ES-I3 (cell line): ENCODE measurements around the gene CMIP.

ENCODE experiments used
- H3K36me3 ChIP-seq: 2 replicates; pipeline ENCODE4 v1.6.1; 2013; ENCODE audit warnings: mild to moderate bottlenecking, low read length, control low read depth, moderate library complexity; ENCODE audit not compliant: insufficient read depth
- H3K4me1 ChIP-seq: 2 replicates; pipeline ENCODE4 v1.6.1; 2013; ENCODE audit warnings: mild to moderate bottlenecking, control low read depth, low read length; ENCODE audit not compliant: insufficient read depth
- H3K9ac ChIP-seq: 2 replicates; pipeline ENCODE4 v1.6.1; 2013; ENCODE audit warnings: low read depth, mild to moderate bottlenecking, low read length, moderate library complexity
- H3K9me3 ChIP-seq: 2 replicates; pipeline ENCODE4 v1.6.1; 2013; ENCODE audit warnings: mild to moderate bottlenecking, low read length, moderate library complexity; ENCODE audit not compliant: control insufficient read depth, insufficient read depth

Gene CMIP

DNA sequence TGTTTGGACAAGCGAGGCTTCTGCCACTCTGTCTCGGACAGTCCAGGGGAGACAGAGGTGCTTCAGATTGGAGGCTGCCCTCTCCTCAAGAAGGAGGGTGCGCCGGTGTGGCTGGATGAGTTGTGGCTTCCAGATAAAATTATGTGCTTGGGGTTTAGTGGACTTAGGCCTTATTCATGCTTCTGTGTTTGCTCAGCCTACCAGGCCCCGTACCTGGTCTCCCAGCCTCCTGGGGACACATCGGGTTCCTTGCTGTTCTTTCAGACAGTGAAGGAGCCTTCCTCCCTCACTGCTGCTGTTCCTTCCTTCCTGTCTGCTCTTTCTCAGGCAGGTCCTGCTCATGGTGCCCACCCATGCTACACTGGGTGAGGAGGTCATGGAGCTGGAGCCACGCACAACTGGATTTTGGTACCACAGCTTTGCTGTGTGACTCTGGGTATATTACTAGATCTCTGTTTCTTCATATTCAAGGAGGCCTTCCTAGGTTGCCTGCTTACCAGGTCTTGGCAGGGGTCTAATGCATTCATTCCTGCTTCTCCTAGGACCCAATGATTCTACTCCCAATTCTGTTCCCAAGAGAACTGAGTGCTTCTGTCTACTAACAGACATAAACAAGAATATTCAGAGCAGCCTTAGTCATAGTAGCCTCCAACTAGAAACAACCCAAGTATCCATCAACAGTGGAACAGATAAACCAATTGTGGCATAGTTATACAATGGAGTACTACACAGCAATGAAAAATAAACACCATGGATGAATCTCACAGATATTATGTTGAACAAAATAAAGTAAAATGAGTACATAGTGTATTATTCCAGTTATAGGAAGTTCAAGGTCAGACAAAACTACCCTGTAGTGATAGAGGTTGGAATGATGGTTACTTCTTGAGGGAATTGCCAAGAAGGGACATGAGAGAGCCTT lies 121.7 kb downstream of the CMIP start:
- no peak overlapping the region for H3K9ac ChIP-seq
- no peaks in the 10 kb centered on the region for H3K36me3 ChIP-seq
- H3K4me1 ChIP-seq = peaks cover 20% of the 10 kb centered on the region
- H3K9me3 ChIP-seq = no peaks in the 10 kb centered on the region

DNA sequence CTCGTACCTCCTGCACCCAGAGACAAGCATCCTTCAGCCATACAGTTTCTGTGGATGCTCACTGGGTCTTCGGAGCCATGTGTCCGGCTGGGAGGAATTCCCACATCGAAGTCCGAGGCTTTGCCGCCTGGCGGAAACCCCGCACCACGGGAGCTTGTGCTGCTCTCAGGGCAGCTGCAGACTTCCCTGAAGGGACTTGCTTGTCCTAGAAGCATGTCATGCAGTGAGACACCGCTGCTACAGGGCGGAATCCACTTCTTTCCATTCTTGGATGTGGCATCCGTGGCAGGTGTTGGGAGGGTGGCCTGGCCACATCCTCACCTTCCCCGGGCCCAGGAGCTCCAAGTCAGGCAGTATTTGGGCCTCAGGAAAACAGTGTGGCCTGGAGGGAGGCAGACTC lies 122.5 kb downstream of the CMIP start:
- peaks cover 20% of the 10 kb centered on the region for H3K4me1 ChIP-seq
- no peak overlapping the region for H3K9ac ChIP-seq
- no peaks in the 10 kb centered on the region for H3K36me3 ChIP-seq
- H3K9me3 ChIP-seq = no peaks in the 10 kb centered on the region

DNA sequence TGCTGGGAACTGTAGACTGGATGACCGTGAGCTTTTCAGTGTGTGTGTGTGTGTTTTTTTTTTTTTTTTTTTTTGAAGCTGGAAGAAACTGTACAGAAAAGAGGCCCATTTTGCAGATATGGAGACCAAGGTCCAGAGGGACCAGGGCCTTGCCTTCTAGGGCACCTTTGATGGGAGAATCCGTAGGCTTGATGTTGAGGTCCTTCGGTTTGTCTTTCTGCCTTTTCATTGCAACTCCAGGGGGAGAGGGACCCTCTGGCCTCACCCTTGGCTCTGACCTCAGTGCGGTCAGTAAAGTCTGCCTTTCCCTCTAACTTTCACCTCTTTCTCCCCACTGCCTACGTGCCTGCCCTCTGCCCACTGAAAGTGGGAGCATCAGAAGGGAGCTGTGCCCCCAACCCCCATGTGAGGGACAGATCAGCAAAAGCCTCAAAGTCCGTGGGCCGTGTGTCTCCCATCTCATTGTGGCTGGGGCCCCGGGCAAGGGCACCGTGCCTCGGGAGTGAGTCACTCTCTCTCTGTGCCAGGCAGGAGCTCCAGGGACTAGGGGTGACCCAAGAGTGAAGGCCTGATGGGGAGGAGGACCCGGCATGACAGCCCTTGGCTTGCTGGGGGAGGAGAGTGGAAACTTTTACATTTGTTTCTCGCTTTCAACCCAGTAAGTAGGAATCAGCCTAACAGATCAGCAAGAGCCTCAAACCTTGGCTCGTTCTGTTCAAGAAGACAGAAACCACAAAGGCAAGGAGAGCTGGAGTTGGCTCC lies 123.6 kb downstream of the CMIP start:
- Histone ChIP-seq H3K9ac (no peak overlapping the region), H3K9me3 (no peaks in the 10 kb centered on the region), H3K36me3 (no peaks in the 10 kb centered on the region), H3K4me1 (peaks cover 20% of the 10 kb centered on the region)

DNA sequence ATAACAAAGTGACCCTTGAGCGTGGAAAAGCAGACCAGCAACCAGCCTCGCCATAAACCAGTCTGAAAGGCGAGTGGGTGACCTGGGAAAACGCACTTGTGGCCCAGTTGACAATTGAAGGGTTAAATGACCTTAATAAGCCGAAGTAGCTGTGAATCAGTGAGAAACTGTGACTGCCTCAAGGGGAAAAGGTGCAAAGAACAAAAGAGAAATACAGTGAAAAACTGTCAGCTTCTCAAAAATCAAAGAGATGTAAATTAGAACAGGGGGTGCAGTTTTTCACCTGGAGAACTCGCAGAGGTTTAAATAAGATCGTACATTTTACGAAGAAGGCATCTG lies 124.1 kb downstream of the CMIP start:
- Histone ChIP-seq H3K9ac (no peak overlapping the region), H3K4me1 (peaks cover 20% of the 10 kb centered on the region)

DNA sequence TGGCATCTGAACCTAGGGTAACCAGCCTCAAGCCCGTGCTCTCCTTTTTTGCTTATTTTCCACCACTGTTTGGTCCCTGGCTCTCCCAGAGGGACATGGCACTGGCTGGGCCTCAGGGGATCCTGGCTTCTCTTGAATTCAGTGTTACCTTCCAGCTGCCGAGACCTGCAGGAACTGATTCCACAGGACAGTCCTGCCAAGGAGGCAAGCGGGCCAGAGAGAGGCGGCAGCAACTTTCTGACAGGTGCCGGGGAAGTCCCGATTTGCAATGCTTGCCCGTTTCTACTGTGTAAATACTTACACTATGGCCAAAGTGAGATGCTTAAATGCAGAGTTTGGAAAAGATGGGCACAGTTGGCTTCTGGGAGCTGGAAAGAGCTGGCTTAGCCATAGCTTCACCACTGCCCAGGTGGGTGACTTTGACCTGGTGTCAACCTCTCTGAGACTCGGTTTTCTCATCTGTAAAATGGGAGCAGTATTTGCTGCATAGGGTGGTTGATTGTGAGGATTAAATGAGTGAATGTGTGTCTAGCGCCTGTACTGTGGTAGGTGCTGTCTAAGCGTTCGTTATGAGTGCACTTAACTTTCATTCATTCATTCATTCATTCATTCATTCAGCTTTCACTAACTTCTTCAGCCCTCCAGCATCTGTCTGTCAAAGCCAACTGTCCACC lies 124.9 kb downstream of the CMIP start:
- H3K9ac ChIP-seq = no peak overlapping the region
- no peaks in the 10 kb centered on the region for H3K36me3 ChIP-seq
- peaks cover 20% of the 10 kb centered on the region for H3K4me1 ChIP-seq
- H3K9me3 ChIP-seq = no peaks in the 10 kb centered on the region

More for the DNA sequence above, 124.1 kb downstream of the CMIP start:
- Histone ChIP-seq H3K9me3 (no peaks in the 10 kb centered on the region), H3K36me3 (no peaks in the 10 kb centered on the region)

DNA sequence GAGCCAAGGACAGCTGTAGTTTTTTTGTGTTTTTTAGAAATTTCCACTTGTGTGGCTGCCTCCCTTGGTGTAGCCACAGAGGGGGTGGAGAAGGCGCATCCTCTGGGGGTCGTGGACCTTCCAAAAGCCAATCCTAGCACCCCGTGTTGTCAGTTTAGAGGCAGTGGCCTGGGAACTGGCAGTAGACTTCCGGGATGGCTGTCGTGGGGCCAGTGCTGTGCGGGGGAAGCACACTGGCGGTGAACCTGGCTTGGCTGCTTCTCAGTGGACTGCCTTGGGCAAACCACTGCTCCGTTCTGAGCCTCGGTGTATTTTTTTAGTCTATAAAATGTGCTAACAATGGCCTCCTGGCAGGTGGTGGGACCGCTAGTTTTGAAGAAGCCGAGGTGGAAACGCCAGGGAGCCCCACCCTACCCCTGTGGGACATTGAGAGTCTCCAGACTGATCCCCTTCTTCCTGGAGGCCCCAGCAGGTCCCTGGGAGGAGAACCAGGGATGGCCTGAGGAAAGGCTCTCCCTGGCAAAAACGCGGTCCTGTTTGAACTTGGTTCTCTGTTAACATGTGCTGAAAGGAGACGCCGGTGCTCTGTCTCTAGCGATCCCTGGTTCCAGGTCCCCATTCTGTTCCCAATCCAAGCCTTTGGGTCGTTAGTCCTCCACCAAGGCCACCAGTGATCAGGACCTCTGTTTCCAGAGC lies 125.7 kb downstream of the CMIP start:
- no peaks in the 10 kb centered on the region for H3K36me3 ChIP-seq
- peaks cover 20% of the 10 kb centered on the region for H3K4me1 ChIP-seq
- H3K9ac ChIP-seq = no peak overlapping the region

DNA sequence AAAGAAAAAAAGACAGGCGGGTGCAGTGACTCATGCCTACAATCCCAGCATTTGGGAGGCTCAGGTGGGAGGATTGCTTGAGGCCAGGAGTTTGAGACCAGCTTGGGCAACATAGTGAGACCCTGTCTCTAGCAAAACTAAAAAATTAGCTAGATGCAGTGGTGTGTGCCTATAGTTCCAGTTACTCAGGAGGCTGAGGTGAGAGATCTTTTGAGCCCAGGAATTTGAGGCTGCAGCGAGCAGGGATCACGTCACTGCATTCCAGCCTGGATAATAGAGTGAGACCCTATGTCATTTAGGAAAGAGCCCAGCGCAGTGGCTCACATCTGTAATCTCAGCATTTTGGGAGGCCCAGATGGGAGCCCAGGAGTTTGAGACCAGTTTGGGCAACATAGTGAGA lies 126.6 kb downstream of the CMIP start:
- H3K9ac ChIP-seq = no peak overlapping the region
- peaks cover 20% of the 10 kb centered on the region for H3K4me1 ChIP-seq
- H3K36me3 ChIP-seq = no peaks in the 10 kb centered on the region
- H3K9me3 ChIP-seq = no peaks in the 10 kb centered on the region

More for the DNA sequence above, 125.7 kb downstream of the CMIP start:
- H3K9me3 ChIP-seq = no peaks in the 10 kb centered on the region

DNA sequence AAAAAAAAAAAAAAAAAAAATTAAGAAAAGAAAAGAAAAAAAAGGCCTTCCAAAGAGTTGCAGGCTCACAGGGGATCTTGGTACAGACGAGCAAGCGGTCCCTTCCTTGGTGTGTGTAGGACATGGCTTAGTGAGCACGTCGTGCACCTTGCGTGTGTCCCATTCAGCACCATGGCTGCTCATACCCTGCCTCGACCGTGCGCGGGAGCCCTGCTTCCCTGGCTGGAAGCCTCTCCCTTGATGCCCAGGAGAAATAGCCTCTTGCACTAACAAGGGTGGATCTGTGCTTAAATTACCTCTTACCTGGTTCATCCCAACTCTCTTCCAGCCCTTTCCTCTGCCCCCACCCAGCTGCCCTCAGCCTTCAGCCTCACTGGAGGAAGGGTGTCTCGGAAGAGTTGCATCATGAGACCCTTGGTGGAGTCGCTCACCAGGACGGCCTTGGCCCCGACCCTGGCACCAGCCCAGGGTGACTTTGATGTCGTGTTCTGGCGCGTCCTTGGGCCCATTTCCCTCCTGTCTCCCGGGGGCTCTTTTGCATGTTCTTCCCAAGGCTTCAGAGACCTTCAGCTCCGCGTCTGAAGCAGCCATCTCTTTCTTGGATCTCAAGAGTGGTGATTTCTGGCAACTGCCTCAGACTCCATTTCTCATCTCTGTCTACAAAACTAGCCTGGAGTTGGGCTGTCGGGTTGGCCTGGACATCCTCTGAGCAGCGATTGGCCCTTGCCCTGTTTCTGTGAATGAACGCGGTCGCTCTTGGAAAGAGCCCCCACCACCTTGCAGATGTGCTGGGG lies 127.2 kb downstream of the CMIP start:
- Histone ChIP-seq H3K36me3 (no peaks in the 10 kb centered on the region), H3K9me3 (no peaks in the 10 kb centered on the region), H3K4me1 (peaks cover 20% of the 10 kb centered on the region), H3K9ac (no peak overlapping the region)

DNA sequence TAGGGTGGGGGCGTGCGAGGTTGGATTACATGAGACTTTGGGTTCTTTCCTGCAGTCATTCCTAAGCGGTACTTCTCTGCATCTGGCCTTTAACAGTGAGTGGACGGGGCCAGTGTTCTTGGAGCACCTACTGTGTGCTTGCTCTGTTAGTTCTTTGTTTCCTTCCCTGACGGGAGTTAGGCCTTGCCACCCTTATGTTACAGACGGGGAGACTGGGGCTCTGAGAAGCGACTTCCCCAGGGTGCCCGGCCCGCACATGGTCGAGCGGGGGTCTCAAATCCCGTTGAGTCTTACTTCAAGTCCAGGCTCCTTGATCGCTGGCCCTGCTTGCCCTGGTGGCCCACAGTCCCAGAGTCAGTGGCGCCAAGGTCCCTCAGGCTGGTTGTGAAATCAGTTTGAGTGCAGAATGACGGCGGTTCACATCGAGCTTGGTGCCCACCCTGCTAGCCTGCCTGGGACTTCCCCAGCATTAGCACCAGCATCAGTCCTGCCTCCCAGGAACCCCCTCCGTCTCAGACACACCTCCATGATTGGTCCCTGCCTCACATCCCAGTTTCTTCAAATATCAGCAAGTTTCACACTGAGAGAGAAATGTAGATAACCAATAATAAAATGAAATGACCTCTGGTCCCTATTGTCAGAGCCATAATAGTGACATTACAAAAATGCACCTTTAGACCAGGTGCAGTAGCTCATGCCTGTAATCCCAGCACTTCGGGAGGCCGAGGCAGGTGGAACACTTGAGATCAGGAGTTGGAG lies 128.0 kb downstream of the CMIP start:
- Histone ChIP-seq H3K9ac (no peak overlapping the region), H3K9me3 (no peaks in the 10 kb centered on the region), H3K36me3 (no peaks in the 10 kb centered on the region), H3K4me1 (peaks cover 20% of the 10 kb centered on the region)

DNA sequence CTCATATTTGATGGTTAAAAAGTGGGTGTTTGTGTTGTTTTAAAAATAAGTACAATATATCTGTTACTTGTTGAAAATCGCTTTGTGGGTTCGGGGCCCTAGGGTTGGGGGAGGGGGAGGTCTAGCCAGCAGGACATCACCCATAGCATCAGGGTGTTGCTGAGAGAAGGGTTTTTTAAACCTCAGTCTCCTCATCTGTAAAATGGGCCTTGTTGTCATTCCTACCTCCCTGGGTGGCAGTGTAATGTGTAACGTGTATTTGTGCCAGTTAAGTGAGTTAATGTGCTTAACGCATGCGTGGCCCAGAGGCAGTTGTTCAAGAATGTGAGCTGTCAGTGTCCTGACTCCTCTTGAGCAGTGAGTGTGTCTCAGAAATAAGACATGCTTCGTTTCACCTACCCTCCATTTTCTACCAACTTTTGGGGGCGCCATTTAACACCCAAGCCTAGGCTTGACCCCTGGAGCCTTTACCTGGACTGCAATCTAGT lies 129.0 kb downstream of the CMIP start:
- Histone ChIP-seq H3K9me3 (no peaks in the 10 kb centered on the region), H3K9ac (no peak overlapping the region), H3K4me1 (peaks cover 11% of the 10 kb centered on the region), H3K36me3 (no peaks in the 10 kb centered on the region)

DNA sequence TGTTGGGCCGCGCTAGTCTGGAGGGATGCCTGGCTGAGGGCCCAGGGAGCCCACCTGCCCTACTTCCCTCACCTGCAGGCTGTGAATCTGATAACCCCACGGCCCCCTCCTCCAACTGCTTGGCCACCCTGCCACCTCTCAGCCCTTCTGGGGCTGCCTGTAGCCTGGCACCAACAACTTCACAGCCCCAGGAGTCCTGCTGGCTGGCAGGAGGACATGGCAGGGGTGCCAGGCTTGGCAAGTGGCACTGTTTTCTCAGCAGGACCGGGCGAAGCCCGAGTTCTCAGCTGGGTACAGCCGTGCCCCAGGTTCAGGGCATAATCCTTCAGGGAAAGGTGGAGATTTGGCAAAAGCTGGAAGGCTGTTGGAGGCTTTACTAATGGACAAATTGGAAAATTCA lies 129.6 kb downstream of the CMIP start:
- H3K4me1 ChIP-seq = peaks cover 6% of the 10 kb centered on the region; the same call in 1 of the 2 replicates

DNA sequence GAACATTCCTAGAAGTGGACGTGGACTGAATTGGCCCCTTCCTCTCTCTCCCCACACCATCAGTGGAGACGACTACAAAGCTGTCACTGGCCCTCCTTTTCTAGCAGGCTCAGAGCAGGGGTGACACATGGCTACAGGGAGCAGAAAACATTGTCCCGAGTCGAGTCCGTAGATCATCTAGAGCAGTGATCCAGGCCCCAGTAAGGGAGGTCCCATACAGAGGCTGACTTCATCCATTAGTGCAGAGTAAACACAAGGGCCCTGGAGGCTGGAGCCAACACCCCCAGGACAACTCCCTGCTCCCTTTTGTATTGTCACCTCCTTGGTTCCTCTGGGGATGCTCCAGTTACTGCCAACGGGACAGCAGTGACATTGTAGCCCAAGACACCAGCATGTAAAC lies 130.7 kb downstream of the CMIP start:
- Histone ChIP-seq H3K9ac (no peak overlapping the region), H3K4me1 (peaks cover under 1% of the 10 kb centered on the region; the same call in 1 of the 2 replicates), H3K9me3 (no peaks in the 10 kb centered on the region), H3K36me3 (no peaks in the 10 kb centered on the region)

More for the DNA sequence above, 129.6 kb downstream of the CMIP start:
- no peaks in the 10 kb centered on the region for H3K9me3 ChIP-seq
- no peak overlapping the region for H3K9ac ChIP-seq
- no peaks in the 10 kb centered on the region for H3K36me3 ChIP-seq

DNA sequence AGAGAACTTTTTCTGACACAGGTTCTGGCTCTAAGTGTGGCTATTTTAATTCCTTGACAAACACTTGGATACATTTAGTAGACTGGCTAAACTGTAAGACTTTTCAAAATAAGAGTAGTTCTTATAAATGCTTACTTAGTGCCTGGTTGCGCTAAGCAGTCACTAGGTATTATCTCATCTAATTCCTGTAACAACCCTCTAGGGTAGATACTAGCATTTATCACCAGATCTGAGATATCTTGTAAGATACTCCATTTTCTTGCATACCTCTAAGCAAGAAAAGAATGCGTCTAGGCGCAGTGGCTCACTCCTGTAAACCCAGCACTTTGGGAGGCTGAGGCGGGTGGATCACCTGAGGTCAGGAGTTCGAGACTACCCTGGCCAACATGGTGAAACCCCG lies 131.2 kb downstream of the CMIP start:
- H3K4me1 ChIP-seq = no peaks in the 10 kb centered on the region; the same call in 1 of the 2 replicates
- H3K9ac ChIP-seq = no peak overlapping the region
- no peaks in the 10 kb centered on the region for H3K36me3 ChIP-seq

More for the DNA sequence above, 131.2 kb downstream of the CMIP start:
- H3K9me3 ChIP-seq = no peaks in the 10 kb centered on the region
